WTC11 (cell line): ENCODE results near the gene PTGIS. TPM values are rescaled to one million over a fixed set of nuclear protein-coding genes. Genes with fewer than 3 reads are reported as not detected.

Experiments
- ATAC-seq: fragments of 200-7000 bp; cut with Tn5 transposase; 2 replicates; pipeline ENCODE4 v1.10.0; 2021; ENCODE audit warnings: mild to moderate bottlenecking, moderate library complexity
- CTCF ChIA-PET: fragments of 300-600 bp; sonication (Branson Sonifier 250); formaldehyde crosslinking; loops from one replicate; lab custom pipeline; 2021; ENCODE audit warnings: antibody characterized with exemption; lab: Charles Lee
- POLR2A ChIA-PET: fragments of 350-600 bp; sonication (Branson Sonifier 250); formaldehyde crosslinking; loops from one replicate; lab custom pipeline; 2021; ENCODE audit warnings: antibody characterized with exemption; lab: Charles Lee
- DNase-seq: peaks from one replicate; pipeline ENCODE4 v3.0.0; 2021; ENCODE audit warnings: low spot score
- H3K27ac Mint-ChIP-seq: 2 replicates; pipeline ENCODE4 v1.8.0; 2021; ENCODE audit warnings: mixed read lengths
- H3K27me3 Mint-ChIP-seq: 2 replicates; pipeline ENCODE4 v1.8.0; 2021; ENCODE audit warnings: low read depth, mild to moderate bottlenecking, moderate library complexity, mixed read lengths
- H3K36me3 Mint-ChIP-seq: 2 replicates; pipeline ENCODE4 v1.8.0; 2021; ENCODE audit warnings: mixed read lengths
- H3K4me1 Mint-ChIP-seq: 2 replicates; pipeline ENCODE4 v1.8.0; 2022; ENCODE audit warnings: mixed read lengths
- H3K4me3 Mint-ChIP-seq: 2 replicates; pipeline ENCODE4 v1.8.0; 2021; ENCODE audit warnings: mild to moderate bottlenecking, moderate library complexity, mixed read lengths
- H3K9me3 Mint-ChIP-seq: 2 replicates; pipeline ENCODE4 v1.8.0; 2021; ENCODE audit warnings: mixed read lengths
- CTCF ChIP-seq: fragments of 200-600 bp; IDR thresholded peaks from 2 replicates; pipeline ENCODE4 v1.8.0; 2022; ENCODE audit warnings: antibody characterized with exemption
- EMX1 ChIP-seq: fragments of 250-450 bp; sonication (Bioruptor Pico); IDR thresholded peaks from 2 replicates; pipeline ENCODE4 v1.8.0; 2021; ENCODE audit warnings: mild to moderate bottlenecking
- FOXP4 ChIP-seq: sonication (generic); formaldehyde crosslinking; IDR thresholded peaks from 2 replicates; pipeline ENCODE4 v1.8.0; 2022; ENCODE audit warnings: mild to moderate bottlenecking, missing genetic modification reagents
- GTF2I ChIP-seq: fragments of 250-450 bp; sonication (Bioruptor Pico); conservative IDR thresholded peaks from 2 replicates; pipeline ENCODE4 v1.4.0; 2021; ENCODE audit warnings: mild to moderate bottlenecking
- HMGXB4 ChIP-seq: sonication (generic); formaldehyde crosslinking; IDR thresholded peaks from 2 replicates; pipeline ENCODE4 v1.8.1; 2023; ENCODE audit warnings: mild to moderate bottlenecking, moderate library complexity, missing genetic modification reagents
- NFE2L1 ChIP-seq: sonication (generic); formaldehyde crosslinking; IDR thresholded peaks from 2 replicates; pipeline ENCODE4 v1.8.1; 2023; ENCODE audit warnings: missing genetic modification reagents
- PRDM15 ChIP-seq: sonication (generic); formaldehyde crosslinking; IDR thresholded peaks from 2 replicates; pipeline ENCODE4 v1.8.0; 2022; ENCODE audit warnings: missing genetic modification reagents
- TCF7 ChIP-seq: sonication (generic); formaldehyde crosslinking; IDR thresholded peaks from 2 replicates; pipeline ENCODE4 v1.8.0; 2022; ENCODE audit warnings: mild to moderate bottlenecking, low read depth, missing genetic modification reagents, moderate library complexity
- TEAD1 ChIP-seq: sonication (generic); formaldehyde crosslinking; IDR thresholded peaks from 2 replicates; pipeline ENCODE4 v1.8.0; 2022; ENCODE audit warnings: mild to moderate bottlenecking, missing genetic modification reagents
- ZNF263 ChIP-seq: sonication (generic); formaldehyde crosslinking; IDR thresholded peaks from 2 replicates; pipeline ENCODE4 v1.8.1; 2022; ENCODE audit warnings: low read depth, mild to moderate bottlenecking, moderate library complexity, missing genetic modification reagents
- ZNF512 ChIP-seq: sonication (generic); formaldehyde crosslinking; IDR thresholded peaks from 2 replicates; pipeline ENCODE4 v1.8.1; 2022; ENCODE audit warnings: missing genetic modification reagents, borderline replicate concordance
- total RNA-seq: library from RNA; stranded (reverse); gene quantifications from 3 replicates; pipeline ENCODE4 v1.2.3, GENCODE V29; 2021

Gene PTGIS
- total RNA-seq, 1 experiment from 2014 or later = 24.3 TPM

- no peak for TF ChIP-seq CTCF
- TF ChIP-seq GTF2I (CRISPR knock-in tag) = no peak
- no peak for TF ChIP-seq NFE2L1 (CRISPR knock-in tag)
- no peak for TF ChIP-seq TEAD1 (CRISPR knock-in tag)
- no peak for TF ChIP-seq HMGXB4 (CRISPR knock-in tag)
- no peak for TF ChIP-seq FOXP4 (CRISPR knock-in tag)
Observed at GRCh38 chr20:49483696-49484123, 84.2 kb downstream of the PTGIS start (continued).

GRCh38 chr20:49483018-49483695 is 84.8 kb downstream of the PTGIS start:
- H3K9me3 Mint-ChIP-seq = no peaks in the 10 kb centered on the region
- peak overlapping the region; percentile 67 for H3K4me3 Mint-ChIP-seq
- ATAC-seq (peak; percentile 15), DNase-seq (peak; percentile 50)
- TF ChIP-seq ZNF263 (CRISPR knock-in tag) (peak; percentile 97; the same call in 1 of the 2 replicates), PRDM15 (CRISPR knock-in tag) (0 out of 2 replicates have a peak, but pooled peaks have one; percentile 36), TCF7 (CRISPR knock-in tag) (no peak), EMX1 (CRISPR knock-in tag) (no peak), ZNF512 (CRISPR knock-in tag) (0 out of 2 replicates have a peak, but pooled peaks have one; percentile 13)
- ChIA-PET CTCF (interaction anchor here (0.5 to 5.4 kb wide), 36 partner anchors 8 to 405 kb away, joined by 3 to 121 read pairs (median 8); no protein-coding TSS in a partner anchor), POLR2A (interaction anchor here (0.7 kb wide), 1 partner anchor 94 kb away, joined by 4 read pairs; no protein-coding TSS in a partner anchor)
- H3K27me3 Mint-ChIP-seq = peaks cover 44% of the 10 kb centered on the region
- H3K4me1 Mint-ChIP-seq = no peaks in the 10 kb centered on the region; the same call in 1 of the 2 replicates
- no peak overlapping the region for H3K27ac Mint-ChIP-seq
- H3K36me3 Mint-ChIP-seq = no peaks in the 10 kb centered on the region
